ENCODE results near the gene OBSCN. TPM values are rescaled to one million over a fixed set of nuclear protein-coding genes. Genes with fewer than 3 reads are reported as not detected.
A peak's percentile ranks its signal among the peaks of the same experiment; 100 is the strongest.

The OBSCN gene
- total RNA-seq, 4 donors from 2014 or later, result 15.0 to 46.6 (median 34.4) TPM

DNA sequence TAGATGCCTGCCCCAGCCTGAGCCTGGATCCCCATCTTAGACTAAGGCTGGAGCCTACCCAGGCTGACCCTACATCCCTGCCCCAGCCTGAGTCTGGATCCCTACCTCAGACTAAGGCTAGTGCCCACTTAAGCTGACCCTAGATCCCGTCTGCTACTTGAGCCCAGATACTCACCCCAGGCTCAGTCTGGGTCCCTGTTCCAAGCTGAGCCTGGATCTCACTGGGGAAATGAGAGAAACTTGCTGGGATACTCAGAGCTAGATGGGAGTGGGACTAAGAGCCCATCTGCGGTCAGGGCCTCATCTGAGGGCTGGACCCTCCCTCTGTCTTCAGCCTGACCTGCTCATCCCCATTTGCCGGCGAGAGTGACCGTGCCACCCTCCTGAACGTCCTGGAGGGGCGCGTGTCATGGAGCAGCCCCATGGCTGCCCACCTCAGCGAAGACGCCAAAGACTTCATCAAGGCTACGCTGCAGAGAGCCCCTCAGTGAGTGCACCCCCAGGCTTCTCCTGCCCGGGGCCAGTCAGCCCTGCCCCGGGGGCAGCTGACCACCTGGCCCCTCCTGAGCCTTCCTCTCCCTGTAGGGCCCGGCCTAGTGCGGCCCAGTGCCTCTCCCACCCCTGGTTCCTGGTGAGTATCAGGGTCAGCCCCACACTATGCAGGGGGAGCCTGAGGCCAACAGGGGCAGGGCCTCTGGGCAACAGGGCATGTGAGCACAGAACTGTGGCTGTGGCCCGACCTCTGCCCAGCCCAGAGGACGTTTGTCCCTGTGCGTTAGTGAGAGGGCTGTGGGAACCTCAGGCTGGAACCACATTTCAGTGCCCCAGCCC is 162.0 kb downstream of the OBSCN start:
- 83% methylated on average over 2 of the region's 18 CpGs for WGBS
- Histone ChIP-seq H3K27ac (no peak overlapping the region), H3K36me3 (no peaks in the 10 kb centered on the region), H3K4me1 (peaks cover 6% of the 10 kb centered on the region), H3K4me3 (no peak overlapping the region), H3K27me3 (no peaks in the 10 kb centered on the region), H3K9me3 (no peaks in the 10 kb centered on the region)
- no peak for TF ChIP-seq EP300 (IDR thresholded peaks at IDR 0.05)
- TF ChIP-seq POLR2AphosphoS5 (IDR thresholded peaks at IDR 0.05), result no peak
- TF ChIP-seq, protein P1, sequence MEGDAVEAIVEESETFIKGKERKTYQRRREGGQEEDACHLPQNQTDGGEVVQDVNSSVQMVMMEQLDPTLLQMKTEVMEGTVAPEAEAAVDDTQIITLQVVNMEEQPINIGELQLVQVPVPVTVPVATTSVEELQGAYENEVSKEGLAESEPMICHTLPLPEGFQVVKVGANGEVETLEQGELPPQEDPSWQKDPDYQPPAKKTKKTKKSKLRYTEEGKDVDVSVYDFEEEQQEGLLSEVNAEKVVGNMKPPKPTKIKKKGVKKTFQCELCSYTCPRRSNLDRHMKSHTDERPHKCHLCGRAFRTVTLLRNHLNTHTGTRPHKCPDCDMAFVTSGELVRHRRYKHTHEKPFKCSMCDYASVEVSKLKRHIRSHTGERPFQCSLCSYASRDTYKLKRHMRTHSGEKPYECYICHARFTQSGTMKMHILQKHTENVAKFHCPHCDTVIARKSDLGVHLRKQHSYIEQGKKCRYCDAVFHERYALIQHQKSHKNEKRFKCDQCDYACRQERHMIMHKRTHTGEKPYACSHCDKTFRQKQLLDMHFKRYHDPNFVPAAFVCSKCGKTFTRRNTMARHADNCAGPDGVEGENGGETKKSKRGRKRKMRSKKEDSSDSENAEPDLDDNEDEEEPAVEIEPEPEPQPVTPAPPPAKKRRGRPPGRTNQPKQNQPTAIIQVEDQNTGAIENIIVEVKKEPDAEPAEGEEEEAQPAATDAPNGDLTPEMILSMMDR (IDR thresholded peaks at IDR 0.05), result no peak
- TF ChIP-seq POLR2A (IDR thresholded peaks at IDR 0.05), result no peak
- DNase-seq (ENCODE audit: low spot score in 2 of 2), result peak in 1 of 2 donors; percentile 49

DNA sequence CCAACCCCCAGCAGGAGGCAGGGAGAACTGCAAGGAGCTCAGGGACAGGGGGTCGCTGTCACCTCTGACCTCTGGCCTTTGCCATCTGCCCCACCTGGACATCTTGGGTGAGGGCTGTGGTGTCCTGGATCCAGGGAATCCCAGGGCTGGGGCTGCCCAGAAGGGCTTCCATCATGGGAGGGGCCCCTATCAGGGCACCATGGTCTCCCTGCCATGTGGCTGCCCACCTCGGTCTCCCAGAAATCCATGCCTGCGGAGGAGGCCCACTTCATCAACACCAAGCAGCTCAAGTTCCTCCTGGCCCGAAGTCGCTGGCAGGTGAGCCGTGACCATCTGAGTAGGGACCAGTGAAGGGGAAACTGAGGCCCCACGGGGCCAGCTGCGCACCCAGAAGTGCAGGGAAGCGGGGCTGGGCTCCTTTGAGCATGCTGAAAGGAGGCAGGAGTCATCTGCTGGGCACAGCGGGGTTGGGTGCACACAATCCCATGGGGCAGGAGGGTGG is 162.6 kb downstream of the OBSCN start:
- Histone ChIP-seq H3K36me3 (no peaks in the 10 kb centered on the region), H3K4me3 (no peak overlapping the region), H3K4me1 (peaks cover 9% of the 10 kb centered on the region), H3K27ac (no peak overlapping the region), H3K9me3 (no peaks in the 10 kb centered on the region), H3K27me3 (no peaks in the 10 kb centered on the region)
- WGBS, result 78% methylated on average over 8 of the region's 10 CpGs
- DNase-seq (ENCODE audit: low spot score in 2 of 2), result peak in 1 of 2 donors; percentile 57
- TF ChIP-seq POLR2AphosphoS5 (IDR thresholded peaks at IDR 0.05), result no peak
- TF ChIP-seq EP300 (IDR thresholded peaks at IDR 0.05), result no peak
- TF ChIP-seq, protein P1 (IDR thresholded peaks at IDR 0.05), result no peak
- no peak for TF ChIP-seq POLR2A (IDR thresholded peaks at IDR 0.05)

DNA sequence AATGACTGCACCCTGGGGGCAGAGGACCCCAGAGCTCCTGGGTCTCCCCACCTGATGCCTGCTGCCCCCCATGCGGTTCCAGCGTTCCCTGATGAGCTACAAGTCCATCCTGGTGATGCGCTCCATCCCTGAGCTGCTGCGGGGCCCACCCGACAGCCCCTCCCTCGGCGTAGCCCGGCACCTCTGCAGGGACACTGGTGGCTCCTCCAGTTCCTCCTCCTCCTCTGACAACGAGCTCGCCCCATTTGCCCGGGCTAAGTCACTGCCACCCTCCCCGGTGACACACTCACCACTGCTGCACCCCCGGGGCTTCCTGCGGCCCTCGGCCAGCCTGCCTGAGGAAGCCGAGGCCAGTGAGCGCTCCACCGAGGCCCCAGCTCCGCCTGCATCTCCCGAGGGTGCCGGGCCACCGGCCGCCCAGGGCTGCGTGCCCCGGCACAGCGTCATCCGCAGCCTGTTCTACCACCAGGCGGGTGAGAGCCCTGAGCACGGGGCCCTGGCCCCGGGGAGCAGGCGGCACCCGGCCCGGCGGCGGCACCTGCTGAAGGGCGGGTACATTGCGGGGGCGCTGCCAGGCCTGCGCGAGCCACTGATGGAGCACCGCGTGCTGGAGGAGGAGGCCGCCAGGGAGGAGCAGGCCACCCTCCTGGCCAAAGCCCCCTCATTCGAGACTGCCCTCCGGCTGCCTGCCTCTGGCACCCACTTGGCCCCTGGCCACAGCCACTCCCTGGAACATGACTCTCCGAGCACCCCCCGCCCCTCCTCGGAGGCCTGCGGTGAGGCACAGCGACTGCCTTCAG is 163.3 kb downstream of the OBSCN start:
- Histone ChIP-seq H3K27ac (no peak overlapping the region), H3K4me3 (no peak overlapping the region), H3K4me1 (peaks cover 10% of the 10 kb centered on the region), H3K36me3 (no peaks in the 10 kb centered on the region), H3K27me3 (no peaks in the 10 kb centered on the region), H3K9me3 (no peaks in the 10 kb centered on the region)
- DNase-seq (ENCODE audit: low spot score in 2 of 2), result peak in 1 of 2 donors; percentile 58
- 56% methylated on average over 22 of the region's 50 CpGs for WGBS
- TF ChIP-seq, protein P1 (IDR thresholded peaks at IDR 0.05), result no peak
- no peak for TF ChIP-seq EP300 (IDR thresholded peaks at IDR 0.05)
- TF ChIP-seq POLR2AphosphoS5 (IDR thresholded peaks at IDR 0.05), result no peak
- TF ChIP-seq POLR2A (IDR thresholded peaks at IDR 0.05), result no peak

DNA sequence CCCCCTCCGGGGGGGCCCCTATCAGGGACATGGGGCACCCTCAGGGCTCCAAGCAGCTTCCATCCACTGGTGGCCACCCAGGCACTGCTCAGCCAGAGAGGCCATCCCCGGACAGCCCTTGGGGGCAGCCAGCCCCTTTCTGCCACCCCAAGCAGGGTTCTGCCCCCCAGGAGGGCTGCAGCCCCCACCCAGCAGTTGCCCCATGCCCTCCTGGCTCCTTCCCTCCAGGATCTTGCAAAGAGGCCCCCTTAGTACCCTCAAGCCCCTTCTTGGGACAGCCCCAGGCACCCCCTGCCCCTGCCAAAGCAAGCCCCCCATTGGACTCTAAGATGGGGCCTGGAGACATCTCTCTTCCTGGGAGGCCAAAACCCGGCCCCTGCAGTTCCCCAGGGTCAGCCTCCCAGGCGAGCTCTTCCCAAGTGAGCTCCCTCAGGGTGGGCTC is 163.9 kb downstream of the OBSCN start:
- TF ChIP-seq, protein P1 (IDR thresholded peaks at IDR 0.05), result no peak
- TF ChIP-seq EP300 (IDR thresholded peaks at IDR 0.05) (no peak), POLR2A (IDR thresholded peaks at IDR 0.05) (no peak), POLR2AphosphoS5 (IDR thresholded peaks at IDR 0.05) (no peak)
- Histone ChIP-seq H3K9me3 (no peaks in the 10 kb centered on the region), H3K27ac (no peak overlapping the region), H3K4me3 (no peak overlapping the region), H3K4me1 (peaks cover 10% of the 10 kb centered on the region), H3K27me3 (no peaks in the 10 kb centered on the region), H3K36me3 (no peaks in the 10 kb centered on the region)
- 80% methylated on average over 2 of the region's 4 CpGs for WGBS
- DNase-seq (ENCODE audit: low spot score in 2 of 2), result no peak

Data from suprapubic skin (tissue), 4 donors.